ENCODE data around the gene MTG2. TPM values are rescaled to one million over a fixed set of nuclear protein-coding genes. Genes with fewer than 3 reads are reported as not detected.

The MTG2 gene
- total and polyA plus RNA-seq, 2 of the 13 experiments (the other 11 are each of a cell fraction or from before 2014, with no cell fraction given), result 20.4 to 37.8 TPM

DNA sequence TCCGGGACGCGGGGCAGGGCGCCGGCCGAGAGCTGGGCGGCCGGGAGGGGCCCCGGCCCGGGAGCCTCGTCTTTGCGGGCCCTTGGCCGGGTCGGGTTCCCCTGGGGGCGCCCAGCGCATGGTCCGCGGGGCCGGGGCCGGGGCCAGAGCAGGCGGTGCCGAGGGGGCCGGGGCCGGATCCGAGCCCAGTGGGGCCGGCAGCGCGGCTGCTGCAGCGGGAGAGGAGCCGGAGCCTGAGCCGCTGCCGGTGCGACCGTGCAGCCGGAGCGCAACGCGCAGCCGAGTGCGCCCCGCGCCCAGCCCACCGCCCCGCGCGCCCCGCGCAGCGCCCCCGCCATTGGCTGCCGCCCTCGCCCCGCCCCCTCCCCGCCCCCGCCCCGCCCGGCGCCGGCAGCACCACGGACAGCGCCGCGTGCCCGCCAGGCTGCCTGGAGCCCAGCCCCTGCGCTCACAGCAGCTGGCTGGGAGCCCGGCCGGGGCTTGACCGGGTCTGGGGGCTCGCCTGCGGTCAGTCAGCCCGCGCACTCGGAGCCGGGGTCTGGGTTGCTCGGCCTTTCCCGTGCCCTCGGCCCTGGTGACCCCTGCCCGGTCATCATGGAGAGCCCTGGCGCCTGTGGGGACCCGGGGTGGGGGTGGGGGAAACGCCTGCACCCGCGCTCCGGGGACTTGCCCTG lies 37.3 kb downstream of the MTG2 start, which contains the start of gene HRH3 (continued):
- peak; percentile 92; the same call in 1 of the 2 replicates for TF ChIP-seq ETV6 (CRISPR knock-in tag; conservative IDR thresholded peaks at IDR 0.05)
- TF ChIP-seq HIC2 (CRISPR knock-in tag; IDR thresholded peaks at IDR 0.05; ENCODE audit: low read depth), result no peak
- TF ChIP-seq ZMYM3 (CRISPR knock-in tag; IDR thresholded peaks at IDR 0.05), result no peak
- no peak for TF ChIP-seq SMYD3 (CRISPR knock-in tag; IDR thresholded peaks at IDR 0.05)
- no peak for TF ChIP-seq PBX2 (CRISPR knock-in tag; IDR thresholded peaks at IDR 0.05)
- TF ChIP-seq ZBTB20 (CRISPR knock-in tag; IDR thresholded peaks at IDR 0.05; ENCODE audit: borderline replicate concordance, low read depth), result no peak
- no peak for TF ChIP-seq ZNF460 (CRISPR knock-in tag; IDR thresholded peaks at IDR 0.05; ENCODE audit: borderline replicate concordance)
- 0 out of 2 replicates have a peak, but pooled peaks have one; percentile 2 for TF ChIP-seq TBX3 (IDR thresholded peaks at IDR 0.05; ENCODE audit: borderline replicate concordance)
- TF ChIP-seq RARG (CRISPR knock-in tag; IDR thresholded peaks at IDR 0.05; ENCODE audit: low read depth), result no peak
- TF ChIP-seq ADNP (CRISPR knock-in tag; IDR thresholded peaks at IDR 0.05), result no peak
- no peak for TF ChIP-seq ZZZ3 (CRISPR knock-in tag; IDR thresholded peaks at IDR 0.05; ENCODE audit: borderline replicate concordance)
- 0 out of 2 replicates have a peak, but pooled peaks have one; percentile 59 for TF ChIP-seq SMAD9 (CRISPR knock-in tag; IDR thresholded peaks at IDR 0.05)
- peak; percentile 65; the same call in 1 of the 2 replicates for TF ChIP-seq ZNF841 (CRISPR knock-in tag; IDR thresholded peaks at IDR 0.05; ENCODE audit: borderline replicate concordance)
- no peak for TF ChIP-seq PCBP1 (IDR thresholded peaks at IDR 0.05; ENCODE audit: borderline replicate concordance, low read depth, low read length)
- TF ChIP-seq SCMH1 (CRISPR knock-in tag; IDR thresholded peaks at IDR 0.05; ENCODE audit: borderline replicate concordance), result no peak
- TF ChIP-seq MED8 (CRISPR knock-in tag; IDR thresholded peaks at IDR 0.05; ENCODE audit: insufficient replicate concordance), result peak; percentile 63
- TF ChIP-seq RCOR2 (CRISPR knock-in tag; IDR thresholded peaks at IDR 0.05), result no peak
- no peak for TF ChIP-seq ZMYM4 (CRISPR knock-in tag; IDR thresholded peaks at IDR 0.05)
- TF ChIP-seq ZNF367 (CRISPR knock-in tag; IDR thresholded peaks at IDR 0.05; ENCODE audit: borderline replicate concordance), result peak; percentile 79; the same call in 1 of the 2 replicates
- TF ChIP-seq THYN1 (CRISPR knock-in tag; IDR thresholded peaks at IDR 0.05; ENCODE audit: borderline replicate concordance, low read depth), result no peak
- TF ChIP-seq ATF4 (CRISPR knock-in tag; IDR thresholded peaks at IDR 0.05), result no peak; a peak in 1 of 4 replicates
- TF ChIP-seq NR3C1 (CRISPR knock-in tag; IDR thresholded peaks at IDR 0.05), result no peak
- TF ChIP-seq ZFP36L2 (CRISPR knock-in tag; IDR thresholded peaks at IDR 0.05), result no peak
- TF ChIP-seq, protein P1, sequence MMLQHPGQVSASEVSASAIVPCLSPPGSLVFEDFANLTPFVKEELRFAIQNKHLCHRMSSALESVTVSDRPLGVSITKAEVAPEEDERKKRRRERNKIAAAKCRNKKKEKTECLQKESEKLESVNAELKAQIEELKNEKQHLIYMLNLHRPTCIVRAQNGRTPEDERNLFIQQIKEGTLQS (CRISPR knock-in tag; IDR thresholded peaks at IDR 0.05), result peak; percentile 70; the same call in 1 of the 2 replicates
- no peak for TF ChIP-seq ISL2 (CRISPR knock-in tag; IDR thresholded peaks at IDR 0.05)
- TF ChIP-seq HOXA5 (CRISPR knock-in tag; IDR thresholded peaks at IDR 0.05), result peak; percentile 88; the same call in 1 of the 2 replicates
- no peak for TF ChIP-seq RXRA (CRISPR knock-in tag; IDR thresholded peaks at IDR 0.05)
- no peak for TF ChIP-seq CEBPB (IDR thresholded peaks at IDR 0.05; ENCODE audit: borderline replicate concordance, low read depth, low read length)

All from HepG2 (cell line).